ENCODE data around the gene BACH2.
"Not testable (repeated sequence)": the region's sequence is repeated elsewhere in the genome, so short reads cannot be mapped to it uniquely, and the experiment has no call there.

BACH2 gene

DNA sequence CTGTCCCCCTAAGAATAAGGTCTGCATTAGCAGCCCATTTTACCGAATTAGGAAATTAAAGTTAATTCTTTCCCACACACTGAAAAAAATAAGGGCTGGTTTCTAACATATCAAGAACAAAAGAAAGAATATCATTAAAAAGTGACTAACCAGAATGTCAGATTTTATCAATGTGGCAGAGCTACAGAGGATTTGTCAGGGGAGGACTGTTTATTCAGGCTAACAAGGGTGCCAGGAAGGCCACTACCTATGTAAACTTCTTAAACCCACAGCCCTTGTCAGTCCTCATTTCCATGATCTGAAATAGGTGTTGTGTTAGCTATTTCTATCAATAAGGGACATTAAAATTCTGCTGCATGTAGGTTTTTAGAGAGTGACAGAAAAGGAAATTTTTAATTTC lies 76.4 kb downstream of the BACH2 start:
- TF ChIP-seq JUND (IDR thresholded peaks at IDR 0.05; ENCODE audit: low read depth): no peak
- in situ Hi-C loops (cut with HindIII; ENCODE audit: low pct_unique_long_range_greater_than_20kb, low sequenced_read_pairs): no loop called here
- DNase-seq (ENCODE audit: low read depth in 1 of 2, low spot score in 1 of 2): no peak

DNA sequence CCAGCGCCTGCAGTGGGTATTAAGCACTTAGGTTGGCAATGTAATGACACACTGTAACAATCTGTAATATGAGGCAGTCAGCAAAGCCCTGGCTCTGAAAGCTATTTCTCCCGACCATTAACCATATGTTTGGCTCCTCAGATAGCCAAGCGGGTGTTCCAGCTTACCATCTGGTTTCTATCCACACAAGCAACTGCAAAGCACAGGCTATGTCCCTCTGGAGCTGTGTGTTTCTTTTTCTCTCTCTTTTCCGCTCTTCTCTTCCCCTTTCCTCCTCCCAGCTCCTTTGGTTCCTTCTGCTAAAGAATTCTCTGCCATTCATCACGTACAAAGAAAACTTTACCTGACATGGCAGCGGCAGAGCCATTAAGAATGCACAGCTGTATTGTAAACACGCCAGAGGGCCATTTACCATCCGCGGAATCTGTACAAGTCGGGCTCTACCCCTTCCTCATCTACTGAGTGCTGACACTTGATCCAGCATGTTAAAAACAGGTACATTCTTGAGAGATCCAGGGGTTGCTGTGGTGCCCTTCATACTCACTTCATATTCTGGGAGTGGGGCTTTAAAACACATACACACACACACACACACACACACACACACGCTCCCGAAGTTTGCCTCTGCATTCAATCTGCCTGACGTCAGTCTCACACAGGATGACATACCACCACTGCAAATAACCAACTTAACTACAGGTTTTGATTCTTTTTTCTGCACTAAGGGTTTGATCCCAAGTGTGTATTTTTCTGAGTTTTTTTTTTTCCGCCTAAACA lies 77.2 kb downstream of the BACH2 start:
- TF ChIP-seq JUND (IDR thresholded peaks at IDR 0.05; ENCODE audit: low read depth): no peak
- in situ Hi-C loops (cut with HindIII; ENCODE audit: low pct_unique_long_range_greater_than_20kb, low sequenced_read_pairs): no loop called here
- peak in 1 of 2 experiments; percentile 44 for DNase-seq (ENCODE audit: low read depth in 1 of 2, low spot score in 1 of 2)

DNA sequence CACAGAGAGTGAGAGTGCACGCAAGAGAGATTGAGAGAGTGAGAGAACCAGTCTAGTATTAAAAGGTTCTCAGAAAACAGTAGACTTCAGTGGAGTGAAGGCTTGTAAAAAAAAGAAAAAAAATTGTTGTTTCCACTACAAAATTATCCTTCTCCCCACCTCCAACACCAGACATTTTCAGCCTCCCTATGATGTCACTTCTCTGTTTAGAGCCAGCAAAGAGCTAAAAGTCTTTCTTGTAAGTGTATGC lies 77.8 kb downstream of the BACH2 start:
- no peak for DNase-seq (ENCODE audit: low read depth in 1 of 2, low spot score in 1 of 2)
- in situ Hi-C loops (cut with HindIII; ENCODE audit: low pct_unique_long_range_greater_than_20kb, low sequenced_read_pairs): no loop called here
- no peak for TF ChIP-seq JUND (IDR thresholded peaks at IDR 0.05; ENCODE audit: low read depth)

GRCh38 chr6:90217506-90218127 lies 79.0 kb downstream of the BACH2 start:
- in situ Hi-C loops (cut with HindIII; ENCODE audit: low pct_unique_long_range_greater_than_20kb, low sequenced_read_pairs): no loop called here
- DNase-seq (ENCODE audit: low read depth in 1 of 2, low spot score in 1 of 2): no peak
- no peak for TF ChIP-seq JUND (IDR thresholded peaks at IDR 0.05; ENCODE audit: low read depth)

- peak in 1 of 2 experiments; percentile 26 for DNase-seq (ENCODE audit: low read depth in 1 of 2, low spot score in 1 of 2)
- in situ Hi-C loops (cut with HindIII; ENCODE audit: low pct_unique_long_range_greater_than_20kb, low sequenced_read_pairs): no loop called here
Observed at GRCh38 chr6:90216072-90216977, 80.3 kb downstream of the BACH2 start.

GRCh38 chr6:90214966-90215365 lies 81.7 kb downstream of the BACH2 start:
- in situ Hi-C loops (cut with HindIII; ENCODE audit: low pct_unique_long_range_greater_than_20kb, low sequenced_read_pairs): no loop called here
- peak in 1 of 2 experiments; percentile 79 for DNase-seq (ENCODE audit: low read depth in 1 of 2, low spot score in 1 of 2)
- TF ChIP-seq JUND (IDR thresholded peaks at IDR 0.05; ENCODE audit: low read depth): no peak

More at GRCh38 chr6:90216072-90216977, 80.3 kb downstream of the BACH2 start:
- TF ChIP-seq JUND (IDR thresholded peaks at IDR 0.05; ENCODE audit: low read depth): no peak

DNA sequence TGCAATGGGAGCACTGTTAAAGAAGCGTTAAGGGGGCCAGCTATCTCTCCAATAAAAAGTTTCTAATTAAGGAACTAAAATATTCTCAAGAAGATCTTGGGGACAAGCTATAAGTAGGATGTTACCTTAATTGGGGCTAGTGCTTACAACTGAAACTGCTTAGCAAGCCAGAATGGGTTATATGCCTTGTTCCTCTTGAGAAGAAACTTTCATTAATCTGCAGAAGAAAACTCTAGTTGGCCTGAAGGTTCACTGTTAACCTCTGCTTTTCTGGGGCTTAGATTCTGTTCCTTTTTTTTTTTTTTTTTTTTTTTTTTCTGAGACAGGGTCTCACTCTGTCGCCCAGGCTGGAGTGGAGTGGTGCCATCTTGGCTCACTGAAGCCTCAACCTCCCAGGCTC lies 82.2 kb downstream of the BACH2 start:
- TF ChIP-seq JUND (IDR thresholded peaks at IDR 0.05; ENCODE audit: low read depth): no peak
- DNase-seq (ENCODE audit: low read depth in 1 of 2, low spot score in 1 of 2): no peak
- in situ Hi-C loops (cut with HindIII; ENCODE audit: low pct_unique_long_range_greater_than_20kb, low sequenced_read_pairs): no loop called here

DNA sequence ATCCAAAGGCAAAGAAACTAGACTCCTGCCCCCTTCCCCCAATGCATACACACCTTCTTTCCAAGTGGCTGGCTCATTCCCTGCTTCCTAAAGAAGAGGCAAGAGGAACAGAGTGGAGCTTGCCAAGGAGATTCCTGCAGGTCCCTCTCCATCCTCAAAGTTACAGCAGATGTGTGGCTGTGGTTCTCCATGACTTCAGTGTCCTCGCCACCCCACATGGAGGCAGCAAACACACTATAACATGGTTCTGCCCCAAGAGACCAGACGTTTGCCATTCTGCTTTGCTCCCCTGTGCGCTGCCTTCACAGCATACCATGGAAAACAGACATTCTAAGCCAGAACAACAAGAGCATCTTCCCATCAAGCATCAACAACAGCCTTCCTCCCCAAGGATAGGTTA lies 84.4 kb downstream of the BACH2 start:
- TF ChIP-seq JUND (IDR thresholded peaks at IDR 0.05; ENCODE audit: low read depth): no peak
- in situ Hi-C loops (cut with HindIII; ENCODE audit: low pct_unique_long_range_greater_than_20kb, low sequenced_read_pairs): no loop called here
- DNase-seq (ENCODE audit: low read depth in 1 of 2, low spot score in 1 of 2): no peak

- in situ Hi-C loops (cut with HindIII; ENCODE audit: low pct_unique_long_range_greater_than_20kb, low sequenced_read_pairs): no loop called here
- DNase-seq (ENCODE audit: low read depth in 1 of 2, low spot score in 1 of 2): no peak
- no peak for TF ChIP-seq JUND (IDR thresholded peaks at IDR 0.05; ENCODE audit: low read depth)
Observed at GRCh38 chr6:90209527-90209926, 87.1 kb downstream of the BACH2 start.

DNA sequence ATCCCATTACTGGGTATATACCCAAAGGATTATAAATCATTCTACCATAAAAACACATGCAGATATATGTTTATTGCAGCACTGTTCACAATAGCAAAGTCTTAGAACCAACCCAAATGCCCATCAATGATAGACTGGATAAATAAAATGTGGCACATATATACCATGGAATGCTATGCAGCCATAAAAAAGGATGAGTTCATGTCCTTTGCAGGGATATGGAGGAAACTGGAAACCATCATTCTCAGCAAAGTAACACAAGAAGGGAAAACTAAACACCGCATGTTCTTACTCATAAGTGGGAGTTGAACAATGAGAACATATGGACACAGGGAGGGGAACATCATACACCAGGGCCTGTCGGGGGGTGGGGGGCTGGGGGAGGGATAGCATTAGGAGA lies 88.0 kb downstream of the BACH2 start:
- in situ Hi-C loops (cut with HindIII; ENCODE audit: low pct_unique_long_range_greater_than_20kb, low sequenced_read_pairs): not testable (repeated sequence)

GRCh38 chr6:90204327-90205056 lies 92.2 kb downstream of the BACH2 start:
- DNase-seq (ENCODE audit: low read depth in 1 of 2, low spot score in 1 of 2): no peak
- in situ Hi-C loops (cut with HindIII; ENCODE audit: low pct_unique_long_range_greater_than_20kb, low sequenced_read_pairs): no loop called here
- no peak for TF ChIP-seq JUND (IDR thresholded peaks at IDR 0.05; ENCODE audit: low read depth)

More for the DNA sequence above, 88.0 kb downstream of the BACH2 start:
- not testable (repeated sequence) for DNase-seq (ENCODE audit: low read depth in 1 of 2, low spot score in 1 of 2)

DNA sequence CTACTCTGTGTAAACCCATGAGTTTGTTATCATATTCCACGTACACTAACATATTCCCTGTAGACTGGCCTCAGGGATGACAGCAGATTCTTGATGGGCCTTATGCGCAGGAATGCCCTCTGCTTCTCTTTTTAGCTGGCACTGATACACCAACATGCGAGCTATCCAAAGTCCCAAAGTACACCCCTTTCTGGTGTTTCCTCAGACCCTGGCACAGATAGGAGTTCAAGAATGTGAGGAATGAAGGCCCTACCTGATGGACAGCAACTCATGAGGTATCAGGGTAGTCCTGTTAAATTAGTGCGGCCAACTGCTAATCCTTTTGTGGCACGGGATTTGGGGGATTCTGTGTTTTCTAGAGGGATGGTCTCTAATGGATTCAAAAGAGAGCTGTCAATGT lies 93.0 kb downstream of the BACH2 start:
- DNase-seq (ENCODE audit: low read depth in 1 of 2, low spot score in 1 of 2): no peak
- TF ChIP-seq JUND (IDR thresholded peaks at IDR 0.05; ENCODE audit: low read depth): no peak
- in situ Hi-C loops (cut with HindIII; ENCODE audit: low pct_unique_long_range_greater_than_20kb, low sequenced_read_pairs): no loop called here

All from T47D (cell line).